ENCODE measurements around the gene PURB. TPM values are rescaled to one million over a fixed set of nuclear protein-coding genes. Genes with fewer than 3 reads are reported as not detected.

Gene PURB
- total and polyA plus RNA-seq, 4 donors: 0.92 to 11.4 (median 5.8) TPM

DNA sequence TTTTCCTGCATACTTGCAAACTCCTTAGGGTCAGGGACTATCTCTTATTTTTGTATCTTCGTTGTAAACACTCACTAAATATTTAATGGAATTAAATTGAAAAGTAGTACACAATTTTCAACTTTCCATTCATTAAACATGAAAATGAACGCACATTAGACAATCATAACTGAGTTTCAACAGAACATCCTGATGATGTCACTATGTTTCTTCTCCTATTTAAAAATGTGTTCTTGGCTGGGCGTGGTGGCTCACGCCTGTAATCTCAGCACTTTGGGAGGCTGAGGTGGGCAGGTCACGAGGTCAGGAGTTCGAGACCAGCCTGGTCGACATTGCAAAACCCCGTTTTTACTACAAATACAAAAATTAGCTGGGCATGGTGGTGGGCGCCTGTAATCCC, 14.1 kb upstream of the PURB start:
- Histone ChIP-seq H3K36me3 (ENCODE audit: control insufficient read depth in 4 of 4, insufficient read depth in 3 of 4, low read depth in 1 of 4, low read length in 3 of 4) (no peaks in the 10 kb centered on the region), H3K27me3 (ENCODE audit: control insufficient read depth in 4 of 4, insufficient read depth in 4 of 4, low read length in 3 of 4) (no peaks in the 10 kb centered on the region), H3K9ac (ENCODE audit: low read depth in 1 of 2, low read length in 2 of 2) (no peak overlapping the region), H3K4me1 (ENCODE audit: control insufficient read depth in 4 of 4, insufficient read depth in 4 of 4, low read length in 3 of 4) (no peaks in the 10 kb centered on the region), H3K9me3 (ENCODE audit: control insufficient read depth in 4 of 4, low read length in 3 of 4) (no peaks in the 10 kb centered on the region), H3K4me3 (ENCODE audit: low read depth in 1 of 3, low read length in 3 of 3) (no peak overlapping the region), H3K27ac (ENCODE audit: low read depth in 1 of 2, low read length in 2 of 2) (no peak overlapping the region)
- DNase-seq (ENCODE audit: low spot score): no peak
- TF ChIP-seq YY1 (IDR thresholded peaks at IDR 0.05) (no peak), TAF1 (conservative IDR thresholded peaks at IDR 0.05) (no peak), FOXA1 (IDR thresholded peaks at IDR 0.05) (no peak), JUND (IDR thresholded peaks at IDR 0.05) (no peak), EGR1 (IDR thresholded peaks at IDR 0.05; ENCODE audit: low read depth in 2 of 2) (no peak), NR2F2 (IDR thresholded peaks at IDR 0.05) (no peak), RXRA (IDR thresholded peaks at IDR 0.05) (no peak), HNF4G (IDR thresholded peaks at IDR 0.05) (no peak), RAD21 (IDR thresholded peaks at IDR 0.05) (no peak), REST (IDR thresholded peaks at IDR 0.05) (no peak), GABPA (IDR thresholded peaks at IDR 0.05 in 1 of 2, conservative IDR thresholded peaks at IDR 0.05 in 1 of 2) (no peak), SP1 (IDR thresholded peaks at IDR 0.05) (no peak), HNF4A (conservative IDR thresholded peaks at IDR 0.05) (no peak), FOXA2 (IDR thresholded peaks at IDR 0.05) (no peak)
- TF ChIP-seq, protein P1, sequence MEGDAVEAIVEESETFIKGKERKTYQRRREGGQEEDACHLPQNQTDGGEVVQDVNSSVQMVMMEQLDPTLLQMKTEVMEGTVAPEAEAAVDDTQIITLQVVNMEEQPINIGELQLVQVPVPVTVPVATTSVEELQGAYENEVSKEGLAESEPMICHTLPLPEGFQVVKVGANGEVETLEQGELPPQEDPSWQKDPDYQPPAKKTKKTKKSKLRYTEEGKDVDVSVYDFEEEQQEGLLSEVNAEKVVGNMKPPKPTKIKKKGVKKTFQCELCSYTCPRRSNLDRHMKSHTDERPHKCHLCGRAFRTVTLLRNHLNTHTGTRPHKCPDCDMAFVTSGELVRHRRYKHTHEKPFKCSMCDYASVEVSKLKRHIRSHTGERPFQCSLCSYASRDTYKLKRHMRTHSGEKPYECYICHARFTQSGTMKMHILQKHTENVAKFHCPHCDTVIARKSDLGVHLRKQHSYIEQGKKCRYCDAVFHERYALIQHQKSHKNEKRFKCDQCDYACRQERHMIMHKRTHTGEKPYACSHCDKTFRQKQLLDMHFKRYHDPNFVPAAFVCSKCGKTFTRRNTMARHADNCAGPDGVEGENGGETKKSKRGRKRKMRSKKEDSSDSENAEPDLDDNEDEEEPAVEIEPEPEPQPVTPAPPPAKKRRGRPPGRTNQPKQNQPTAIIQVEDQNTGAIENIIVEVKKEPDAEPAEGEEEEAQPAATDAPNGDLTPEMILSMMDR (IDR thresholded peaks at IDR 0.05; ENCODE audit: low read depth, low read length, missing input control): no peak
- TF ChIP-seq, protein P2, sequence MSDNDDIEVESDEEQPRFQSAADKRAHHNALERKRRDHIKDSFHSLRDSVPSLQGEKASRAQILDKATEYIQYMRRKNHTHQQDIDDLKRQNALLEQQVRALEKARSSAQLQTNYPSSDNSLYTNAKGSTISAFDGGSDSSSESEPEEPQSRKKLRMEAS (IDR thresholded peaks at IDR 0.05): no peak
- TF ChIP-seq, protein P3, sequence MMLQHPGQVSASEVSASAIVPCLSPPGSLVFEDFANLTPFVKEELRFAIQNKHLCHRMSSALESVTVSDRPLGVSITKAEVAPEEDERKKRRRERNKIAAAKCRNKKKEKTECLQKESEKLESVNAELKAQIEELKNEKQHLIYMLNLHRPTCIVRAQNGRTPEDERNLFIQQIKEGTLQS (IDR thresholded peaks at IDR 0.05): no peak
- TF ChIP-seq, protein P4, sequence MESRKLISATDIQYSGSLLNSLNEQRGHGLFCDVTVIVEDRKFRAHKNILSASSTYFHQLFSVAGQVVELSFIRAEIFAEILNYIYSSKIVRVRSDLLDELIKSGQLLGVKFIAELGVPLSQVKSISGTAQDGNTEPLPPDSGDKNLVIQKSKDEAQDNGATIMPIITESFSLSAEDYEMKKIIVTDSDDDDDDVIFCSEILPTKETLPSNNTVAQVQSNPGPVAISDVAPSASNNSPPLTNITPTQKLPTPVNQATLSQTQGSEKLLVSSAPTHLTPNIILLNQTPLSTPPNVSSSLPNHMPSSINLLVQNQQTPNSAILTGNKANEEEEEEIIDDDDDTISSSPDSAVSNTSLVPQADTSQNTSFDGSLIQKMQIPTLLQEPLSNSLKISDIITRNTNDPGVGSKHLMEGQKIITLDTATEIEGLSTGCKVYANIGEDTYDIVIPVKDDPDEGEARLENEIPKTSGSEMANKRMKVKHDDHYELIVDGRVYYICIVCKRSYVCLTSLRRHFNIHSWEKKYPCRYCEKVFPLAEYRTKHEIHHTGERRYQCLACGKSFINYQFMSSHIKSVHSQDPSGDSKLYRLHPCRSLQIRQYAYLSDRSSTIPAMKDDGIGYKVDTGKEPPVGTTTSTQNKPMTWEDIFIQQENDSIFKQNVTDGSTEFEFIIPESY (IDR thresholded peaks at IDR 0.05): no peak
- whole genome bisulfite sequencing: 89% methylated on average over 9 of the region's 9 CpGs

Measured in liver (tissue), 9 donors.